Measurements from ENCODE around the gene OBP2B. TPM values are rescaled to one million over a fixed set of nuclear protein-coding genes. Genes with fewer than 3 reads are reported as not detected.

Gene OBP2B
- total and polyA plus RNA-seq, 9 of the 15 experiments (the other 6 are each of a cell fraction or from before 2014, with no cell fraction given): not detected

DNA sequence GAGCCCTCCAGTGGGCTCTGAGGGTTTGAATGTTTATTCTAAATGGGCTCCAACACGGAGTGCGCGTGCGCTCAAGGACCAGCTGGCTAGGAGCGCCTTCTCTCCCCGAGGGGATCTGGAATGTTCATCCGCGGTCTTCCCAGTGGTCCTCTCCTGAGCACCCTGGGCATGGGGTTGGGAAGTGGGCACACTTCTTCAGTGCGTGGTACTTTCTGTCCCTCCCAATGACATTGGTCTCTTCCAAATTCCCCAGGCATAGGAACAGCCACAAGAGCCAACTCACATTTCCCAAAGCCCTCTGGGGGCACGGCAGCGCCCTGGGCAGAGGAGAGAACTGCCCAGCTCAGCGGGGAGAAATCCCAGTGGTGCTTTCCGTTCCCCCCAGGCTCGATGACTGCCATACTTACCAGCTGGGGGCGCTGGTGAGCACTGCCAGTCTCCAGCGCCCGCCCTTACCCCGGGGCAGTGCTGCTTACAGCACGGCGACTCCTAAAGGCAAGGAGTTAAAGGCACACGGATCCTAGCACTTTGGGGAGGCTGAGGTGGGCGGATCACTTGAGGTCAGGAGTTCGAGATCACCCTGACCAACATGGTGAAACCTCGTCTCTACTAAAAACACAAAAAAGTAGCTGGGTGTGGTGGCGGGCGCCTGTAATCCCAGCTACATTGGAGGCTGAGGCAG lies 29.9 kb upstream of the OBP2B start (continued):
- TF ChIP-seq, protein P1, sequence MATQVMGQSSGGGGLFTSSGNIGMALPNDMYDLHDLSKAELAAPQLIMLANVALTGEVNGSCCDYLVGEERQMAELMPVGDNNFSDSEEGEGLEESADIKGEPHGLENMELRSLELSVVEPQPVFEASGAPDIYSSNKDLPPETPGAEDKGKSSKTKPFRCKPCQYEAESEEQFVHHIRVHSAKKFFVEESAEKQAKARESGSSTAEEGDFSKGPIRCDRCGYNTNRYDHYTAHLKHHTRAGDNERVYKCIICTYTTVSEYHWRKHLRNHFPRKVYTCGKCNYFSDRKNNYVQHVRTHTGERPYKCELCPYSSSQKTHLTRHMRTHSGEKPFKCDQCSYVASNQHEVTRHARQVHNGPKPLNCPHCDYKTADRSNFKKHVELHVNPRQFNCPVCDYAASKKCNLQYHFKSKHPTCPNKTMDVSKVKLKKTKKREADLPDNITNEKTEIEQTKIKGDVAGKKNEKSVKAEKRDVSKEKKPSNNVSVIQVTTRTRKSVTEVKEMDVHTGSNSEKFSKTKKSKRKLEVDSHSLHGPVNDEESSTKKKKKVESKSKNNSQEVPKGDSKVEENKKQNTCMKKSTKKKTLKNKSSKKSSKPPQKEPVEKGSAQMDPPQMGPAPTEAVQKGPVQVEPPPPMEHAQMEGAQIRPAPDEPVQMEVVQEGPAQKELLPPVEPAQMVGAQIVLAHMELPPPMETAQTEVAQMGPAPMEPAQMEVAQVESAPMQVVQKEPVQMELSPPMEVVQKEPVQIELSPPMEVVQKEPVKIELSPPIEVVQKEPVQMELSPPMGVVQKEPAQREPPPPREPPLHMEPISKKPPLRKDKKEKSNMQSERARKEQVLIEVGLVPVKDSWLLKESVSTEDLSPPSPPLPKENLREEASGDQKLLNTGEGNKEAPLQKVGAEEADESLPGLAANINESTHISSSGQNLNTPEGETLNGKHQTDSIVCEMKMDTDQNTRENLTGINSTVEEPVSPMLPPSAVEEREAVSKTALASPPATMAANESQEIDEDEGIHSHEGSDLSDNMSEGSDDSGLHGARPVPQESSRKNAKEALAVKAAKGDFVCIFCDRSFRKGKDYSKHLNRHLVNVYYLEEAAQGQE (IDR thresholded peaks at IDR 0.05; ENCODE audit: borderline replicate concordance): peak; percentile 74
- TF ChIP-seq, protein P1 (CRISPR knock-in tag; IDR thresholded peaks at IDR 0.05; ENCODE audit: low read depth): no peak
- TF ChIP-seq BMI1 (IDR thresholded peaks at IDR 0.05; ENCODE audit: low read length) (no peak), THRAP3 (IDR thresholded peaks at IDR 0.05; ENCODE audit: borderline replicate concordance) (no peak; the same call in 1 of the 2 replicates), CCAR2 (IDR thresholded peaks at IDR 0.05; ENCODE audit: low read depth, low read length) (no peak), HNRNPH1 (optimal IDR thresholded peaks at IDR 0.05; ENCODE audit: low read depth, low read length) (no peak), GATAD2B (IDR thresholded peaks at IDR 0.05; ENCODE audit: borderline replicate concordance) (no peak; the same call in 1 of the 2 replicates), RAD21 (CRISPR knock-in tag; conservative IDR thresholded peaks at IDR 0.05 in 1 of 2, IDR thresholded peaks at IDR 0.05 in 1 of 2) (peak; percentile 75 to 77), CHCHD3 (CRISPR knock-in tag; IDR thresholded peaks at IDR 0.05) (no peak), KHSRP (IDR thresholded peaks at IDR 0.05) (no peak), FOXP1 (CRISPR knock-in tag; IDR thresholded peaks at IDR 0.05) (no peak), HMG20B (CRISPR knock-in tag; IDR thresholded peaks at IDR 0.05) (no peak), YY1 (IDR thresholded peaks at IDR 0.05; ENCODE audit: borderline replicate concordance in 1 of 3, control insufficient read depth in 1 of 3, extremely low read depth in 1 of 3, insufficient read depth in 3 of 3, insufficient read length in 1 of 3, insufficient replicate concordance in 2 of 3, low read depth in 1 of 3, low read length in 2 of 3) (peak in 1 of 3 experiments; percentile 45), JUNB (CRISPR knock-in tag; conservative IDR thresholded peaks at IDR 0.05) (no peak)
- TF ChIP-seq, protein P2, sequence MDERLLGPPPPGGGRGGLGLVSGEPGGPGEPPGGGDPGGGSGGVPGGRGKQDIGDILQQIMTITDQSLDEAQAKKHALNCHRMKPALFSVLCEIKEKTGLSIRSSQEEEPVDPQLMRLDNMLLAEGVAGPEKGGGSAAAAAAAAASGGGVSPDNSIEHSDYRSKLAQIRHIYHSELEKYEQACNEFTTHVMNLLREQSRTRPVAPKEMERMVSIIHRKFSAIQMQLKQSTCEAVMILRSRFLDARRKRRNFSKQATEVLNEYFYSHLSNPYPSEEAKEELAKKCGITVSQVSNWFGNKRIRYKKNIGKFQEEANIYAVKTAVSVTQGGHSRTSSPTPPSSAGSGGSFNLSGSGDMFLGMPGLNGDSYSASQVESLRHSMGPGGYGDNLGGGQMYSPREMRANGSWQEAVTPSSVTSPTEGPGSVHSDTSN (CRISPR knock-in tag; IDR thresholded peaks at IDR 0.05; ENCODE audit: low read depth): no peak
- TF ChIP-seq, protein P2 (tag; conservative IDR thresholded peaks at IDR 0.05; ENCODE audit: low read depth): no peak

Measured in K562 (cell line).